ENCODE measurements around the gene FOXD1.
"Not testable (repeated sequence)": the region's sequence is repeated elsewhere in the genome, so short reads cannot be mapped to it uniquely, and the experiment has no call there.

The FOXD1 gene

GRCh38 chr5:73483676-73484075, 35.1 kb upstream of the FOXD1 start:
- no peak for TF ChIP-seq CTCF (conservative IDR thresholded peaks at IDR 0.05; ENCODE audit: low read length)
- no peak for DNase-seq (ENCODE audit: low read depth)
- H3K4me3 ChIP-seq (ENCODE audit: low read length): no peak overlapping the region

GRCh38 chr5:73482383-73483136, 34.0 kb upstream of the FOXD1 start:
- no peak for TF ChIP-seq CTCF (conservative IDR thresholded peaks at IDR 0.05; ENCODE audit: low read length)
- H3K4me3 ChIP-seq (ENCODE audit: low read length): no peak overlapping the region
- DNase-seq (ENCODE audit: low read depth): peak; percentile 62

DNA sequence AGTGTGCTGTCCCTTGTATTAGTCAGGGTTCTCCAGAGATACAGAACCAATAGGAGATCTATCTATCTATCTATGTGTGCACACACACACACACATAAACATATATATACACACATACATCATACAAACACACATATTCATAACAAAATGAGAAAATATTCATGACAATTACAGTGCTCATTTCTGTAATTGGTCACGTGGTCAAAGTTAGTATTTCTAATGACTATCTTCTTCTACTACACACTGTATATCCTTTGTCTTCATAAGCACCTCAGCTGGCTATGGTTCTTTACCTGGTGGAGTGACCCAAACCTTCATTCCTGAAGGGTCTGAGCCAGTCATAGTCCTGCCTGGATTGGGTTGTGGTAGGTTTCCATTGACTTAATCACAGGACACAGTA, 31.9 kb upstream of the FOXD1 start:
- no peak for DNase-seq (ENCODE audit: low read depth)
- no peak overlapping the region for H3K4me3 ChIP-seq (ENCODE audit: low read length)
- TF ChIP-seq CTCF (conservative IDR thresholded peaks at IDR 0.05; ENCODE audit: low read length): no peak

DNA sequence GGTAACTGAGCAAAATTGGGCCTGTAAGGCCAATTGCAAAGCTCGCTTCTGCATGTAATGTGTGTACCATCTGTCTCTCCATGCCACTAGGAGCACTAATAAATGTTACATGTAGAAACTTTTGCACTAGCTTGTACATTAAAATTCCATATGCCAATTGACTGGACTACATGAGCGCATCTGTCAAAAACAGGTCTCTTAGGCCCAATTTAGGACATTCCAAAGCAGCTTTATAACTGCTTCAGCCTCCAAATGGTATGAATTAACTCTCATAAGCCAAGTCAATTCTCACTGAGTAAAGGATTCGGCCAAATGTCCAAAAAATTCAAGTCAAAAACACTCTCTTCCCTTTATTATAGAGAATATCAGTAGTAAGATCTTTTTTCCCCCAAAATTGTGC, 23.5 kb upstream of the FOXD1 start:
- peak; percentile 18 for DNase-seq (ENCODE audit: low read depth)
- no peak for TF ChIP-seq CTCF (conservative IDR thresholded peaks at IDR 0.05; ENCODE audit: low read length)
- no peak overlapping the region for H3K4me3 ChIP-seq (ENCODE audit: low read length)

DNA sequence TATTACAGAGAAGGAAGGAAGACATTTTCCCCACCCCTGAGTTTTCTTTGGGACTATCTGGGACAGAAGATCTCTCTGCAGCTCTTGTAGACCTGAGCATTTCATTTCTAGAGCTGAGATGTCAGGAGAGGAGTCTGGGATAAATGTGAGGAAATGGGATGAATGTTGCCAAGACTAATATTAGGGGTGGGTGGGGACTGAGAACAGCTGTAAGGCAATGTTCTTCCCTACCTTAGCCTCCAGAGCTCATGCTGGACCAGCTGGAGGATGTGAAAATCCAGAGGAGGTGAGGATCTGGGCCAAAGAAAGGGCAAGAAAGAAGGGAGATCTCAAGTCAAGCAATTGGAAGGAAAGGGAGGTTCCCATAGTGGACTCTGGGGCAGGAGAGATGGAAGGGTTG, 23.1 kb upstream of the FOXD1 start:
- H3K4me3 ChIP-seq (ENCODE audit: low read length): no peak overlapping the region
- TF ChIP-seq CTCF (conservative IDR thresholded peaks at IDR 0.05; ENCODE audit: low read length): no peak
- DNase-seq (ENCODE audit: low read depth): no peak

- H3K4me3 ChIP-seq (ENCODE audit: low read length): no peak overlapping the region
- TF ChIP-seq CTCF (conservative IDR thresholded peaks at IDR 0.05; ENCODE audit: low read length): no peak
- no peak for DNase-seq (ENCODE audit: low read depth)
These were observed 21.3 kb upstream of the FOXD1 start for GRCh38 chr5:73469878-73470277.

DNA sequence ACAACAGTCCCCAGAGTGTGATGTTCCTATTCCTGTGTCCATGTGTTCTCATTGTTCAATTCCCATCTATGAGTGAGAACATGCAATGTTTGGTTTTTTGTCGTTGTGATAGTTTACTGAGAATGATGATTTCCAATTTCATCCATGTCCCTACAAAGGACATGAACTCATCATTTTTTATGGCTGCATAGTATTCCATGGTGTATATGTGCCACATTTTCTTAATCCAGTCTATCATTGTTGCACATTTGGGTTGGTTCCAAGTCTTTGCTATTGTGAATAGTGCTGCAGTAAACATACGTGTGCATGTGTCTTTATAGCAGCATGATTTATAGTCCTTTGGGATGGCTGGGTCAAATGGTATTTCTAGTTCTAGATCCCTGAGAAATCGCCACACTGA, 20.1 kb upstream of the FOXD1 start:
- not testable (repeated sequence) for DNase-seq (ENCODE audit: low read depth); H3K4me3 ChIP-seq (ENCODE audit: low read length)
